ENCODE results near the gene VCL.
"Not testable (repeated sequence)": the region's sequence is repeated elsewhere in the genome, so short reads cannot be mapped to it uniquely, and the experiment has no call there.

The VCL gene

DNA sequence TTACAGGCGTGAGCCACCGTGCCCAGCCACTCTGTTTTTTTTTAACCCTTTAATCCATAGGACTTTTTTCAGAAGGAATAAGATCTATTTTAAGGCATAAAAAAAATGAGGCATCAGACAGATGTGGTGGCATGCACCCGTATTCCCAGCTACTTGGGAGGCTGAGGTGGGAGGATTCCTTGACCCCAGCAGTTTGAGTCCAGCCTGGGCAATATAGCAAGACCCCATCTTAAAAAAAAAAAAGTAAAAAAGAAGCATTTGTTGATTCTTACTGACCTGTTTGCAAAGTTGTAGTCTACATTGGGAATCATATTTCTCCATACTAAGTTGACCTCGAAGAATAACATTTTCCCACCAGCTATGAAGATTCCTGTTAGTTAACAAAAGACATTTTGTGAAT is 38.6 kb downstream of the VCL start:
- no peak for DNase-seq (ENCODE audit: low read depth, low spot score)

DNA sequence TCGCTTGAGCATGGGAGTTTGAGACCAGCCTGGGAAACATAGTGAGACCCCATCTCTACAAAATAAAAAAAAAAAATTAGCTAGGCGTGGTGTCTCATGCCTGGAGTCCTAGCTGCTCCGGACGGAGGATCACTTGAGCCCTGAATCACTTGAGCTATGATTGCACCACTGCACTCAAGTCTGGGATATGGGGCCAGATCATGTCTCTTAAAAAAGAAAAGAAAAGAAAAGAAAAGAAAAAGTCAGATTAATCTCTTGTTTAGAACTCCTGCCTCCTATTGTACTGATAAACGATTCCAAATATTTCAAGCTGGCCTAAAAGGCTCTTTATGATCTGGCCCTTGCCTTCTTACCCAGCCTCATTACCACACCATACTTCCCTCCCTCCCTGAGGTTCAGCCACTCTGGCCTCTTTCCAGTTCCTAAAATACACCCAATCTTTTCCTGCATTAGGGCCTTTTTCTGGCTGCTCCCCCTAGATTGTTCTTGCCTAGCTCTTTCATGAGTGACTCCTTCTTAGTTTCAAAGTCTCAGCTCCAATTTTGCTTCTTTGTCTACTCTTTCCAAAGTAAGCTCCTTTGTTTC is 41.7 kb downstream of the VCL start:
- DNase-seq (ENCODE audit: low read depth, low spot score): no peak

GRCh38 chr10:74040200-74041126 is 42.5 kb downstream of the VCL start:
- no peak for DNase-seq (ENCODE audit: low read depth, low spot score)

DNA sequence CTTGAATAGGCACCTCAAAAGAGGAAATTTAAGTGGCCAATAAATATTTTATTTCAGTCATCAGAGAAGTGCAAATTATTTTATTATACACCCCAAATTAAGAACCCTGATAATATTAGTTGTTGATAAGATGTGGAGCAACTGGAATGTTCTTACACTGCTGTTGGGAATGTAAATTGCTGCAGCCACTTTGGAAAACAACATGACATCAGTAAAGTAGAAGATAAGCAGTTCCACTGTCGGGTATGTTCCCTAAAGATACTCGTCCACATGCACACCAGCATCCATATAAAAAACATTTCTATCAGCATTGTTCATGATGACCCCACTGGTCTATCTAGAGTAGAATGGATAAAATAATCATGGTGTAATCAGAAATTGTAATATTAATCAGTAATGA is 46.5 kb downstream of the VCL start:
- no peak for DNase-seq (ENCODE audit: low read depth, low spot score)

- no peak for DNase-seq (ENCODE audit: low read depth, low spot score)
Observed at GRCh38 chr10:74047304-74047703, 49.4 kb downstream of the VCL start.

GRCh38 chr10:74047871-74048270 is 50.0 kb downstream of the VCL start:
- DNase-seq (ENCODE audit: low read depth, low spot score): no peak

- DNase-seq (ENCODE audit: low read depth, low spot score): no peak
Observed at GRCh38 chr10:74048433-74048832, 50.5 kb downstream of the VCL start.

- DNase-seq (ENCODE audit: low read depth, low spot score): no peak
Observed at GRCh38 chr10:74049955-74050354, 52.0 kb downstream of the VCL start.

GRCh38 chr10:74050653-74051052 is 52.7 kb downstream of the VCL start:
- DNase-seq (ENCODE audit: low read depth, low spot score): no peak

DNA sequence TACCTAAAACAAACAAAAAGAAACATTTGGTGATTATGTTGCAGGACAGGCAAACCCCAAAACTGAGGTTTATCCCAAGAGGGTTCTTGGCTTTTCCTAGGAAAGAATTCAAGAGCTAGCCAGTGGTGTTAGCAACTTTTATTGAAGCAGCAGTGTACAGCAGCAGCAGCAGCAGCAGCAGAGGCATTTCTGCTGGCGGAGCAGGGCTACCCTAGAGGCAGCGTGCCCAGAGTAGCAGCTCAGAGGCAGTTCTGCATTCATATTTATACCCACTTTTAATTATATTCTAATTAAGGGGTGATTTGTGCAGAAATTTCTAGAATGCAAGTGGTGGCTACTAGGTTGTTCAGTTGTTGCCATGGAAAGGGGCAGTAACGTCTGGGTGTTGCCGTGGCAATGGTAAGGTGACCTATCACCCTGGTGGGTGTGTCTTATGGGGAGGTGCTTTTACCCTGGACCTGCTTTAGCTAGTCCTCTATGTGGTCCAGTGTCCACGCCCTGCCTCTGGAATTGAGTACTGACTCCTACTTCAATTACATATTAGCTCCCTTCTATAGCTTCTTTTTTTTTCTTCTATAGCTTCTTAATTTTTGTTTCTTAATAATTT is 53.9 kb downstream of the VCL start:
- DNase-seq (ENCODE audit: low read depth, low spot score): peak; percentile 48

DNA sequence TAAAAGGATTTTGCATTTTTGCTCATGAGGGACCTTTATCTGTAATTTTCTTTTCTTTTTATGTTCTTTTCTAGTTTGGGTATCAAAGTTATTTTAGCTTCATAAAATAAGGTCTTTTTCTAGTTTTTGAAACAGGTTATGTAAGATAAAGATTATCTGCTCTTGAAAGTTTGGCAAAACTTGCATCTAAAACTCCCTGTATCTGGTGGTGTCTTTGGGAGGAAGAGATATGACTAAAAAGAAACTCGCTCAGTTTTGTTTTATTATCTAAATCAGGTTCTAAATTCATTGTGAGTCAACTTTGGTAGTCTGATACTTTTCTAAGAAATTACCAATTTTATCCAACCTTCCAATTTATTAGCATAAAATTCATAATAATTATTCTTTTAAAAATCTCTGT is 55.1 kb downstream of the VCL start:
- DNase-seq (ENCODE audit: low read depth, low spot score): no peak

DNA sequence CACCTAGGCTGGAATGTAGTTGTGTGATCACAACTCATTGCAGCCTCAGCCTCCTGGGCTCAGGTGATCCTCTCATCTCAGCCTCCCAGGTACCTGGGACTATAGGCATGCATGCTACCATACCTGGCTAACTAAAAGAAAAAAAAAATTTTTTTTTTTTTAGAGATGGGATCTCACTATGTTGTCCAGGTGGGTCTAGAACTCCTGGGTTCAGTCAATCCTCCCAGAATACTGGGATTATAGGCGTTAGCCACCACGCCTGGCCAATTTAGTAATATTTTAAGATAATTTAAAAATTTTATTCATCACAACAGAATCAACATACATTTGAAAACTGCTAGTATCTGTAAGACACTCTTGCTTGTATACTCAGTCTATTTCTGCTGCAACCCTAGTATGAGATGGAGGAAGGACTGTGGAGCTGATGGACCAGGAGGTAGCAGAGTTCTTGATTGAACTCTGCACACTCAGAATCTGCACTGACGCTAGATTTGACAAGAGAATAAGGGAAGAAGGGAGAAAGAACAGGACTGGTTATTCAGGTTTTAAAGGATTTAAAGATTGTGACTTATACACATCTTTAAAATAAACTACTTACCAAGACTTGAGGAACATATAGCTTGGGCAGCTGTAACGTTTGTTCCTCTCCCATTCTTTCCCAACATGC is 57.6 kb downstream of the VCL start:
- no peak for DNase-seq (ENCODE audit: low read depth, low spot score)

DNA sequence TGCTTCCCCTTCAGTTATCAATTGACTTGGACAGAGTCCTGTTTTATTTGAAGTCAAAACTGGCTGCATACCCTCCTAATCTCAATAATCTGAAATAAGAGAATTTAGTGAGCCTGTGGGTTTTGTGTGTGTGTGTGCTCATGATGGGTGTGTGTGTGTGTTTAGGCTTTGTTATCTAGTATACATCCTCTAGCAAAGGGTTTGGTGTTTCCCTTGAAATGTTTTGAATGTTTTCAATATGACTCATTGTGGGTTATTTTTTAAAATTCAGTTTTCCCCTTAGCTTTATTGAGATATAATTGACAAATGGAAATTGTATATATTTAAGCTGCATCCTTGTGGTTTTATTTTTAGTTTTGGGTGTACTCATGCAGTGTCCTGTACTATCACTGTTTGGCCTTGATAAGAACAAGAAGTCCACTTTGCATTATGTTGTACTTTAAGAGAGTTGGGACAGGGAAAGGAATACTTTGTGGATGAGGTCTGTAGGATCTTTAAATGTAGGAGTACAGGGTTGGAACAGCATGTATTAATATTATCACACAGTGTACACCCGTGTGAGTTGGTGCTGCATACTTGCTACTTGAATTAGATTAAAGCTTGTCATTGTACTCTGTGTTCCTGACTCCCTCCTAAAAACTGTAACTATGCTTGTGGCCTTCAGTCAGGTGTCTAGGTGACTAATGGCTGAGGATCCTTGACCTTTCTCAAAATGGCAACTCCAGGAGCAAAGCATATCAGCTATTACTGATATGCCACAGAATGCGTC is 58.3 kb downstream of the VCL start:
- DNase-seq (ENCODE audit: low read depth, low spot score): no peak

- DNase-seq (ENCODE audit: low read depth, low spot score): no peak
Observed at GRCh38 chr10:74058071-74058470, 60.2 kb downstream of the VCL start.

GRCh38 chr10:74058658-74059057 is 60.7 kb downstream of the VCL start:
- no peak for DNase-seq (ENCODE audit: low read depth, low spot score)

DNA sequence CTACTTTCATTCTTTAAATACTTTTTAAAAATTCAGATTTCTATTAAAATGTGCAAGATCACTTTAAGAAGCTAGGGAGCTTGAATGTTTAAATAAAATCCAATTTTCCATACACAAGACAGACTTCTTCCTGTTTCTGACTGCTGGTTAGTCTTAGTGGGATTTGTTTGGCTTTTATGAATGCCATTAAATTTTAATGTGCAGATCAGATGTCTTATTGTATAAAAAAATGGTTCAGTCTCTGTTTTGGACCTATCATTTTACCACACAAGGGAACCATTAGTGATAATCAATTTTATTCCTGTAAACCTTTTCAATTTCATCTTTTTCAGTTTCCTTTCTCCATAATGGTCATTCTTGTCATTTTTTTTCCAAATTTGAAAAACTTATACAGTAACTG is 63.2 kb downstream of the VCL start:
- DNase-seq (ENCODE audit: low read depth, low spot score): no peak

DNA sequence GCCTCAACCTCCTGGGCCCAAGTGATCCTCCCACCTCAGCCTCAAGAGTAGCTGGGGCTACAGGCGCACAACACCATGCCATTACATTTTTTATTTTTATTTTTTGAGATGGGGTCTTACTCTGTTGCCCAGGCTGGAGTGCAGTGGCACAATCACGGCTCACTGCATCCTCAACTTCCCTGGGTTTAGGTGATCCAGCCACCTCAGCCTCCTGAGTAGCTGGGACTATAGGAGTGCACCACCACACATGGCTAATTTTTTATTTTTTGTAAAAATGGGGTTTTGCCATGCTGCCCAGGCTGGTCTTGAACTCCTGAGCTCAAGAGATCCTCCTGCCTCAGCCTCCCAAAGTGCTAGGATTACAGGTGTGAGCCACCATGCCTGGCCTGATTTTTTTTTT is 64.1 kb downstream of the VCL start:
- DNase-seq (ENCODE audit: low read depth, low spot score): not testable (repeated sequence)

DNA sequence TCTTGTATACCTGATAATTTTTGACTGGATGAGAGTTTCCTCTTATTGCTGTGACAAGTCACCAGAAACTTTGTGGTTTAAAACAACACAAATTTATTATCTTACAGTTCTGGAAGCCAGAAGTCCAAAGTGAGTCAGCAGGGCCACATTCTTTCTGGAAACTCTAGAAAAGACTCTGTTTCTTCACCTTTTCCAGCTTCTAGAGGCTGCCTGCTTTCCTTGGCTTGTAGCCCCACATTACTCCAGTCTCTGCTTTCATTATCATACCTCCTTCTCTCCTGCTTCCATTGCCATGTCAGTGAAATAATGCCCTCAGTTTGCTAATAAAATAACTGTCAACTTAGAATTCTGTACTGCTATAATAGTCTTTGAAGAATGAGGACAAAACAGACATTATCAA is 65.3 kb downstream of the VCL start:
- no peak for DNase-seq (ENCODE audit: low read depth, low spot score)

DNA sequence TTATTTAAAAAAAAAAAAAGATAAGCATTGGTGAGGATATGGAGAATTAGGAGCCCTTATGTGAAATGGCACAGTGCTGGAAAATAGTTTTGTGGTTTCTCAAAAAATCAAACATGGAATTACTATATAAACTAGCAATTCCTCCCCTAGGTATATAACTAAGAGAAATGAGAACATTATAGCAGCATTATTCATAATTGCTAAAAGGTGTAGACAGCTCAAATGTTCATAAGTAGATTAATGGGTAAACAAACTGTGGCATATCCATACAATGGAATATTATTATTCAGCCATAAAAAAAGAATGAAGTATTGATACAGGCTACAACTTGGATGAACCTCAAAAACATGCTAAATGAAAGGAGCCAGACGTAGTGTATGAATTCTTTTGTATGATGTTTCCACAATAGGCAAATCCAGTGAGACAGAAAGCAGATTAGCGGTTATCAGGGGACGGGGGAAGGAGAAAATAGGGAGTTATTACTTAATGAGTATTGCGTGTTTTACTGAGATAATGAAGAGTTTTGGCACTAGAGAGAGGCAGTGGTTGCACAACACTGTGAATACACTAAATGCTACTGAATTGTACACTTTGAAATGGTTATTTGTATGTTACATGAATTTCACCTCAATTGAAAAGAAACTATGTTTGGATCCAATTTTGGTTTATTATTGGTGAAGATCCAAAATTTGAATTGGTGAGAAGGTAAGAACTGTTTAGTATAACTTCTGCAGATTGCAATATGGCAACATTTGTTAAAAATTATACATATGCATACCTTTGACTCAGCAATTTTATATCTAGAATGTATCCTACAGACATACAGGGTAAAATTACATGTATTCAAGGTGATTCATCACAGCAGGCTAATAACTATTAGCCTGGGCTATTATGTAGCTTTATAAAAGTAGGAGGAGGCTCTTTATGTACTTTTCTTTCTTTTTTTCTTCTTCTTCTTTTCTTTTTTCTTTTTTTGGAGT is 69.7 kb downstream of the VCL start:
- DNase-seq (ENCODE audit: low read depth, low spot score): no peak

GRCh38 chr10:74071157-74071556 is 73.2 kb downstream of the VCL start:
- no peak for DNase-seq (ENCODE audit: low read depth, low spot score)

Measured in iPS DF 19.7 (cell line).